Spleen (tissue), 11 donors: ENCODE measurements around the gene CSNK1G2. TPM values are rescaled to one million over a fixed set of nuclear protein-coding genes. Genes with fewer than 3 reads are reported as not detected.

Source experiments
- DNase-seq: peaks from one replicate; pipeline ENCODE4 v3.0.0-alpha.2; 2020
- H3K27ac ChIP-seq, 8 donors: fragments of 200-600 bp; sonication (generic) in 7 of 8; 1 replicate in 4 of 8; 2 replicates in 4 of 8; pipeline versions ENCODE4 v1.5.0 to v1.8.0; 2016 to 2021; ENCODE audit warnings: inconsistent platforms in 4 of 8, mild to moderate bottlenecking in 4 of 8, moderate library complexity in 1 of 8
- H3K27me3 ChIP-seq, 7 donors: fragments of 200-600 bp; sonication (generic) in 6 of 7; replicated peaks in 1 of 7; 1 replicate in 4 of 7; 2 replicates in 3 of 7; pipeline versions ENCODE4 v1.5.0 to v1.8.0; 2016 to 2021; ENCODE audit warnings: inconsistent platforms in 3 of 7, mild to moderate bottlenecking in 1 of 7
- H3K36me3 ChIP-seq, 6 donors: fragments of 200-600 bp; sonication (generic) in 5 of 6; 1 replicate in 4 of 6; 2 replicates in 2 of 6; pipeline versions ENCODE4 v1.5.0 to v1.8.0; 2016 to 2021; ENCODE audit warnings: inconsistent platforms in 2 of 6
- H3K4me1 ChIP-seq, 6 donors: fragments of 200-600 bp; sonication (generic) in 5 of 6; 1 replicate in 3 of 6; 2 replicates in 3 of 6; pipeline versions ENCODE4 v1.5.0 to v1.8.0; 2016 to 2021; ENCODE audit warnings: inconsistent platforms in 3 of 6
- H3K4me3 ChIP-seq, 8 donors: fragments of 200-600 bp; sonication (generic) in 7 of 8; 1 replicate in 4 of 8; 2 replicates in 4 of 8; pipeline versions ENCODE4 v1.5.0 to v1.8.0; 2016 to 2021; ENCODE audit warnings: inconsistent platforms in 4 of 8, mild to moderate bottlenecking in 4 of 8, moderate library complexity in 2 of 8
- H3K9me3 ChIP-seq, 8 donors: fragments of 200-600 bp; sonication (generic) in 7 of 8; 1 replicate in 4 of 8; 2 replicates in 4 of 8; pipeline versions ENCODE4 v1.5.0 to v1.8.0; 2016 to 2021; ENCODE audit warnings: inconsistent platforms in 4 of 8
- CTCF ChIP-seq, 11 experiments: fragments of 200-600 bp in 7 of 11; fragments of 450-650 bp in 4 of 11; sonication (generic) in 4 of 11; IDR thresholded peaks in 8 of 11; conservative IDR thresholded peaks in 3 of 11; 1 replicate in 7 of 11; 2 replicates in 4 of 11; pipeline versions ENCODE4 v1.4.0 to v1.8.0; 2016 to 2021; ENCODE audit warnings: antibody characterized with exemption in 11 of 11, inconsistent platforms in 4 of 11, mild to moderate bottlenecking in 1 of 11
- POLR2A ChIP-seq, 3 donors: fragments of 450-650 bp; IDR thresholded peaks; one replicate each; pipeline ENCODE4 v1.5.1; 2017; ENCODE audit warnings: antibody characterized with exemption in 3 of 3, mild to moderate bottlenecking in 1 of 3
- POLR2AphosphoS5 ChIP-seq, 3 donors: sonication (generic); formaldehyde crosslinking; IDR thresholded peaks; one replicate each; pipeline ENCODE4 v1.5.1; 2017; ENCODE audit warnings: antibody characterized with exemption in 3 of 3
- WGBS, 5 donors: extraction: QIAGEN DNeasy Blood & Tissue Kit in 3 of 5; methylation state at CpG; one replicate each; pipeline versions ENCODE4 v1.1.5 to v1.1.7; 2013 to 2018; 5-methylcytosine and 5-hydroxymethylcytosine counted together
- intact Hi-C: fragments of 100-400 bp; cut with DNase I; formaldehyde crosslinking; loops from one replicate; pipeline ENCODE4 v1.15.0; 2023; ENCODE audit warnings: low total_unique reads
- polyA plus RNA-seq, 3 donors: library from polyadenylated mRNA; stranded (reverse); fragments of 200-250 nt; gene quantifications; one replicate each; pipeline ENCODE4 v1.2.1, GENCODE V29; 2013
- total RNA-seq, 7 donors: library from RNA; depleted of rRNA in 3 of 7; stranded (reverse); fragments of >200 nt in 3 of 7; fragmentation: NEBNext Ultra II Directional in 4 of 7; extraction: Animal tissue kit (Norgen Biotek cat#: 25700) in 4 of 7; gene quantifications; one replicate each; pipeline versions ENCODE4 v1.1.0 to v1.2.1, GENCODE V29; 2016 to 2021
- donor health status: healthy with polysubstance abuse.
- donor health status: DM: no; HTN: no; CAD: no; lungs with moderate emphysema.
- donor health status: DM: no; HTN: no; CAD: no.
- donor health status: Bipolar disorder and iron deficiency.
- donor health status: healthy.
- donor health status: DM: no; HTN: no; CAD: no.
- donor health status: DM: yes; HTN: yes; CAD: no.

The CSNK1G2 gene
- total and polyA plus RNA-seq, 10 donors, result 52.5 to 120 (median 93.8) TPM

- TF ChIP-seq POLR2AphosphoS5 (IDR thresholded peaks at IDR 0.05) (peak in 1 of 3 donors; percentile 34), CTCF (IDR thresholded peaks at IDR 0.05 in 8 of 11, conservative IDR thresholded peaks at IDR 0.05 in 3 of 11) (no peak), POLR2A (IDR thresholded peaks at IDR 0.05) (no peak)
- H3K4me3 ChIP-seq, result peak overlapping the region; percentile 63 to 92 (median 70)
- no peaks in the 10 kb centered on the region for H3K27me3 ChIP-seq
- intact Hi-C loops, result no loop called here
- H3K36me3 ChIP-seq, result peaks cover 0 to 10% (median 0%) of the 10 kb centered on the region in 6 donors
- no peak for DNase-seq
- peak overlapping the region; percentile 80 to 99 (median 98) for H3K27ac ChIP-seq
- 7 to 28% (median 17%) methylated on average over 13 to 21 of the region's 21 CpGs for WGBS, 5 donors
- H3K9me3 ChIP-seq, result no peaks in the 10 kb centered on the region
- H3K4me1 ChIP-seq, result peaks cover 33 to 85% (median 73%) of the 10 kb centered on the region in 6 donors
Observed at GRCh38 chr19:1942934-1943555, 2.1 kb downstream of the CSNK1G2 start.

- Histone ChIP-seq H3K27me3 (no peaks in the 10 kb centered on the region), H3K36me3 (peaks cover 0 to 11% (median 0%) of the 10 kb centered on the region in 6 donors), H3K27ac (peak overlapping the region in 7 of 8 donors; percentile 95 to 99 (median 98)), H3K9me3 (no peaks in the 10 kb centered on the region), H3K4me1 (peaks cover 33 to 86% (median 75%) of the 10 kb centered on the region in 6 donors), H3K4me3 (peak overlapping the region in 5 of 8 donors; percentile 63 to 92 (median 77))
- peak in 1 of 3 donors; percentile 15 for TF ChIP-seq POLR2AphosphoS5 (IDR thresholded peaks at IDR 0.05)
- no peak for TF ChIP-seq CTCF (IDR thresholded peaks at IDR 0.05 in 8 of 11, conservative IDR thresholded peaks at IDR 0.05 in 3 of 11)
- 73 to 98% (median 77%) methylated on average over 11 to 22 of the region's 22 CpGs for WGBS, 5 donors
- DNase-seq, result no peak
- intact Hi-C loops, result no loop called here
Observed at GRCh38 chr19:1943661-1944087, 2.7 kb downstream of the CSNK1G2 start.

- DNase-seq, result no peak
- TF ChIP-seq POLR2A (IDR thresholded peaks at IDR 0.05), result no peak
- no peak for TF ChIP-seq CTCF (IDR thresholded peaks at IDR 0.05 in 8 of 11, conservative IDR thresholded peaks at IDR 0.05 in 3 of 11)
- TF ChIP-seq POLR2AphosphoS5 (IDR thresholded peaks at IDR 0.05), result no peak
- Histone ChIP-seq H3K9me3 (no peaks in the 10 kb centered on the region), H3K27ac (peak overlapping the region in 5 of 8 donors; percentile 97 to 99 (median 99)), H3K27me3 (no peaks in the 10 kb centered on the region), H3K4me3 (peak overlapping the region in 4 of 8 donors; percentile 8 to 92 (median 78)), H3K36me3 (peaks cover 0 to 18% (median under 1%) of the 10 kb centered on the region in 6 donors), H3K4me1 (peaks cover 33 to 86% (median 77%) of the 10 kb centered on the region in 6 donors)
- 72 to 86% (median 81%) methylated on average over 30 to 42 of the region's 42 CpGs for WGBS, 5 donors
- intact Hi-C loops, result no loop called here
Observed at GRCh38 chr19:1944088-1944915, 3.3 kb downstream of the CSNK1G2 start.
